ENCODE measurements around the gene ADGRG7.
A peak's percentile ranks its signal among the peaks of the same experiment; 100 is the strongest.

Gene ADGRG7

DNA sequence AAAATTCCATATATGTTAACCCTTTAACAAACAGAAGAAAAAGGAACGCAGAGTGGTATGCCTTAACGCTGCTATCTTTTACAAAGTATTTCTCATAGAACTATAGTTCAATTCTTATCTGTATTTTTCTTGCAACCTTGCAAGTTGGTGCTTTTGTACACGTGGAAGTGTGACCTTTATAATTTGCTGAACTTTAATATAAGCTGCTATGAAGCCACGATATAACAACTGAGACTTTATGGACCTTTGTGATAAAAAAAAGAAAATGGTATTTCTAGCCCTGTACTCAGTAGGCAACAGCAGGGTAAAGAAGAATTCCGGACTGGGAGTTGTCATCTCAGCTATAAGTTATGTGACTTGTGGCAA is 93.6 kb downstream of the ADGRG7 start:
- DNase-seq: no peak

DNA sequence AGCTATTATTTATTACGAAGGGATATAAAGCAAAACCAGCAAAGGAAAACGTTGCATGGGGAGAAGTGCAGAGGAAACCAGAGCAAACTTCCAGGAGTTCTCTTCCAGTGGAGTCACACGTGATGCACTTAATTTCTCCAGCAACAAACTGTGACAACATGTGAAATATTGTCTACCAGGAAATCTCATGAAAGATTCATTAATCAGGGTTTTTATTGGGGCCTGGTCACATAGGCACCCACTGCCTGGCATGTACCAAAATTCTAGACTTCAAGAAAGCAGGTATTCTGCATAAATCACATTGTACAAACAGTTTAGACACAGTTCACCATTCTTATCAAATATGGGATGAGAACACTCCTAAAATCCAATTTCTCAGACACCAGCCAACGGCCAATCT is 94.5 kb downstream of the ADGRG7 start:
- DNase-seq: no peak

- DNase-seq: no peak
Measured at GRCh38 chr3:100706365-100706764, 97.0 kb downstream of the ADGRG7 start.

DNA sequence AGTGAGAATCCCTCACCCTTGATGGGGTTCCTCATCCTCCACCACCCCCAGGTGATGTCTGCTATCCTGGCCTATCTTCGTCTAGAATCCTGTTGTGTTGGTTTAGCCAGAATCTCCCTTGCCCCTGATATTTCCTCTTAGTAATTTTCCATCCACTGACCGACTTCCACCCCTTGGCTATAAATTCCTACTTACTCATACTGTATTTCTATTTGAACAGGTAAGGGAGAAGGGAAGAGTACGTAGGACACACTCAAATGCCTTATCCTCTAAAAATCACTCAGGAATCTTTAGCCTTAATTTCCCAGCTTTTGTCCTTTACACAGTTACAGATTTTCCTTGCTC is 99.2 kb downstream of the ADGRG7 start:
- DNase-seq: no peak

DNA sequence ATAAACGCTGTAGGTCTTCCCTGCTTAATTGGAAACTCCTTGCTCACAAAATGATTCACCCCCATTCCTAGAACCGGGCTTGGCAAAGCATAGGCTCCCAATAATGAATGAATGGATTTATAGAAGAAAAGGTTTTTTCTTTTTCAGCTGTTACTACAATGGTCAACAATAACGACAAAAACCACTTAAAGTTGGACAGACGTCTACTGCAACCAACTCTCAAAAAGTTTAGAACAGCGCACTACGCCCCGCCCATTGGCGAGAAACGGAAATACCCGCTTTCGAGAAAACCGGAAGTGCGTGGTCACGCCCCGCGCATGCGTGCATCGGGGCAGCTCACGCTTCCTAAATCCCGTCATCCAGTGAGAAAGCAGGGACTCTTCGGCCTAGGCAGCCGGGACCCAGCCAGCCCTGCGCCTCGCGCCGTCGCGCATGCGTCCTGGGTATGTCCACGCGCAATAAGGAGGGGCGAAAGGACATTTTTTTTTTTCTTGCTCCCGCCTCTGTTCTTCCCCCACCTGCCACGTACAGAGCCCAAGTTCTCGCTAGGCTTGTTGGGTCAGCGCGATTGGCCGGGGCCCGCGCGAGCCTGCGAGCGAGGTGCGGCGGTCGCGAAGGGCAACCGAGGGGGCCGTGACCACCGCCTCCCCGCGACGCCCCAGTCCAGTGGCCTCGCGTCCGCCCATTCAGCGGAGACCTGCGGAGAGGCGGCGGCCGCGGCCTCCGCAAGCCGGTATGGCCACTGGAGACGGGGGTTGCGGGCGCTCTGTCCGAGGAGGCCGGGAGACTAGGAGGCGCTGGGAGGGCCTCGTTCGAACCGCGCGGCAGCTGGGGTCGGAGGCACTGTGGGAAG is 99.8 kb downstream of the ADGRG7 start, which contains the start of gene TFG:
TSS of gene TFG (plus strand) at position 506 of the 853 bp plus-strand sequence. CDS start 4,192 bp downstream, outside the sequence.
- DNase-seq: peak; percentile 95

DNA sequence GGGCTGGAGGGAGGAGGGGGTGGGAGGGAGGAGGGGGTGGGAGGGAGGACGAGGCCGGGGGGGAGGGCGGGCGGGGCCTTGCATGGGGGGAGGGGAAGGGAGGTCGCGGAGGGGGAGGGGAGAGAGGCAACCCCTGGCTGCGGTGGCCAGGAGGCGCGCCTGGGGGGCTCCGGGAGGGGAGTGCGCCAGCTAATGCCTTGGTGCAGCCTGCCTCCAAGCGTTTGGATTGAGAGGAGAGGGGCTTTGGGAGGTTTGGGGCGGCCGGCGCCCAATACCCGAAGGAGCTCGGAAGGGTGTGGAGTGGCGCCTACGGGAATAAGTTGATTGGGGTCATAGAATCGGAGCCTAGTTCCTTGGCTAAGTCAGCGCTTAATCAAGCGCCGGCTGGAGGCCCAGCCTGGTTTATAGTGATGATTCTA is 100.5 kb downstream of the ADGRG7 start:
- DNase-seq: no peak

DNA sequence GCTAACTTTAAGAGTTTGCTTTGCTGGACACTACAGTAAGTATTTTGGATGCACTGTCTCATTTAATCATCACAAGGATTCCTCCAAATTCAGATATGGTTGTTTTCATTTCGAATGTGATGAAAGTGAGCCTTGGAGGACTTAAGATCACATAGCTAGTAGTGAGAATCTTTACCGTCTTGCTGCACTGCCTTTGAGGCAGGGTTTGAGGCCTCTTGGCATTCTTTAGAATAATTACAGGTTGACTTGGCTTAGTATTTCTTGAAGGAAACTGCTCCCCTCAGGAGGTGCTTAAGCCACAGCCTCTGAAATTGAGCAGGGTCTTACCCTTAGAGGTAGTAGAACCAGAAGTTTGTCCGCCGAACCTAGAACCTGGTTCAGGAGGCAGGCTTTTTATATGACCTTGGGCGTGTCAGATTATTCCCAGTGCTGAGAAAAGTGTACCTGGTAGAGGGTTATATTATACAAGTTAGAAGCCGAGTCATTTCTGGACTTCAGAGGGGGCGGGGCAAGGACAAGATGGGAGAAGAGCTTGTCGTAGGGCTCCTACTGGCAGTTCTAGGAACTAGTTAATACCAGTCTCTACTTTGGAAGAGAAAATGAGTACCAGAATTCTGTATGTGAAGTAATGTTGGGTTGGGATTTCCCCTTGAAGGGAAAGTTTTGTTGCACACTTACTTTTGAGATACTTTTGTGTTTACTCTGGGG is 101.0 kb downstream of the ADGRG7 start:
- DNase-seq: no peak

- no peak for DNase-seq
Measured at GRCh38 chr3:100715176-100715575, 105.8 kb downstream of the ADGRG7 start.

DNA sequence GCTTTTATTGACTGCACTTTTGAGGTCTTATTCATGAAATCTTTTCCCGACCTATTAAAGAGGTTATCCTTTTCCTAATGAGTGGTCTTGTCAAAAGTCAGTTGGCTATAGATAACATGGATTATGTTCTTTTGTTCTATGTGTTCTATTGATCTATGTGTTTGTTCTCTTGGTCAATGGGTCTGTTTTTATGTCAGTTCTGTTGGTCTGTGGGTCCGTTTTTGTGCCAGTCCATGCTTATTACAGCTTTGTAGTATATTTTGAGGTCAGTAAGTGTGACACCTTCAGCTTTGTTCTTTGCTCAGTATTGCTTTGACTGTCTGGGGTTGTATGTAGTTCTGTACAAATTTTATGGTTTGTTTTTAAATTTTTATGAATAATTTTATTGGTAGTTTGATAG is 107.7 kb downstream of the ADGRG7 start:
- no peak for DNase-seq

- no peak for DNase-seq
Measured at GRCh38 chr3:100717637-100718487, 108.5 kb downstream of the ADGRG7 start.

- no peak for DNase-seq
Measured at GRCh38 chr3:100719136-100719535, 109.7 kb downstream of the ADGRG7 start.

GRCh38 chr3:100720426-100720825 is 111.0 kb downstream of the ADGRG7 start:
- DNase-seq: no peak

- no peak for DNase-seq
Measured at GRCh38 chr3:100725935-100726513, 116.6 kb downstream of the ADGRG7 start.

DNA sequence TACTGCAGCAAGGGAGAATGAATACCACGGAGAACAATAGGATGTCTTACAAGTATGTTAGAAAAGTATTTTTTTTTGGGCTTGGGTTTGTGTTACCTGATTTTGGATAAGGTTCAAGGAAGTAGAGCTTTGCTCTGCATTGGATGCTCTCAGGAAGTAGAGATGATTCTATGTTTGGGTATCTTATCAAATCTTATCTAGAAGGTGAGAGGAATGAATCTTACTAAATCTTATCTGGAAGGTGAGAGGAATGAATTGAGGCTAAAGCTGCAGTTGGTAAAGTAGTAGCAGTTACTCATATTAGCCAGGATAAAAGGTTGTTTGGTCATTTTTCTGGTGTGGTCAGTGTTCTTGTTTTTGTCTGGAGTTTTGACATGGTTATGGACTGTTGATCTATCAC is 117.3 kb downstream of the ADGRG7 start:
- no peak for DNase-seq

DNA sequence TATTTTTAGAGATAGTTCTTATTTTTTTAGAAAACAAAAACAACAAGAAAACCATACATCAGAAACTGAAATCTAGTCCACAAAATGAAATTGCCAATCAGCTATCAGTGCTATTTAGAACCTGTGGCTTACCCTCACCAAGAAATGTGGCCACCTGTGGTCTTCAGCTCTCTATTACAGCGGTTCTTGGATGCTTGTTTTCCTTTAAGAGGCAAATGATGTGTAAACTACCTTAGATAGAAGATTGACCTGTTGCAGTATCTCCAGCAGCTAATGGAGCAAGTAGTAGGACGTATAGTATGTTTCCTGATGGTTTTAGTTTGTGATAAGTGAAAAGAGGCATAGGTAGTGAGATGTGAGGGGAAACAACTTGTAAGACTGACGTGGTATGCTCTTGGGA is 121.1 kb downstream of the ADGRG7 start:
- no peak for DNase-seq

GRCh38 chr3:100732435-100732834 is 123.0 kb downstream of the ADGRG7 start:
- DNase-seq: no peak

- peak; percentile 1 for DNase-seq
Measured at GRCh38 chr3:100737334-100737733, 127.9 kb downstream of the ADGRG7 start.

DNA sequence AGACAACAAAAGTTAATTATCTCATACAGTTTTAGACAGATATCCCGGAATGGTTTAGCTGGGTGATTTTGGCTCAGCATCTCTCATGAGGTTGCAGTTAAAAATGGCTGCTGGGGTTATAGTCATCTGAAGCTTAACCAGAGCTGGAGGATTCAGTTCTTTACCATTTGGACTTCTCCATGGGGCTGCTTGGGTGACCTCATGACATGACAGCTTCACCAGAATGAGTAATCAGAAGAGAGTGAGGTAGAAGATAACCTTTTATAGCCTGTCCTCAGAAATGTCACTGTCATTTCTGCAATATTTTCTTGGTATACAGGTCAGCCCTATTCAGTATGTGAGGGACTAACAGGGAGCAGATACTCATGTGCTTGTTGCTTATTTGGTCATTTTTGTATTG is 130.8 kb downstream of the ADGRG7 start:
- DNase-seq: no peak

DNA sequence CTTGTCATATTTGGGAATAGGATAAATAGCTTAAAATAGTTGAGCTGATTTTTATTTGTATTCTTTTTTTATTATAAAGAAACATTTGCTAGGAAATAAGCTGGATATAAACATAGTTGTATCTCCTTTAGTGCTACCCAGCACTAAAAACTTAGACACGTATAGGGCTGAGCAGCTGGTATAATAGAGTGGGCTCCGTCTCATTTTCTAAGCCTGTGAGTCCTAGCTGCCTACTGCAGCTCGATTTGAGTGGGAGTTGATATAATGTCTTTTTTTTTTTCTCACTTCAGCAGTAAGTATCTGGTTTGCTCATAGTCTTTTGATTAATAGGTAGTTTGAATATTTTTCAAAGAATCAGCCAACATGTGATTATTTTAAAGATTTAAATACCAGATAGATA is 134.1 kb downstream of the ADGRG7 start:
- DNase-seq: no peak

DNA sequence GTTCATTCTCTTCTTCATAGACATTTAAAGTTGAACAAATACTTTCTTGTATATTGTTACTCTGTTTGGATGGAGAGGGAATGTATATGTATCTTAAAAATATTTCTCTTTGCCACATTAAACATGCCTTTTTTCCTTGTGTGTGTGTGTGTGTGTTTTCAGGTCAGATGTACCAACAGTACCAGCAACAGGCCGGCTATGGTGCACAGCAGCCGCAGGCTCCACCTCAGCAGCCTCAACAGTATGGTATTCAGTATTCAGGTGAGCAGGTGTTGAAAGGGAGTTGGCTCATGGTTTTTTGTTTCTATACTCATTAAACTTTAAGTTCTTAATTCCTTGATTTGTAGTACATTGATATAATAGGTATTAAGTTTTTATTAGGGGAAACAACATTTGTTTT is 135.3 kb downstream of the ADGRG7 start:
- no peak for DNase-seq
